ENCODE measurements around the gene SRSF4.

The SRSF4 gene

GRCh38 chr1:29171089-29171488, 10.6 kb downstream of the SRSF4 start:
- no peak overlapping the region for H3K4me3 ChIP-seq (replicated peaks; ENCODE audit: low read depth, low read length)
- peaks cover 6% of the 10 kb centered on the region; the same call in 1 of the 2 replicates for H3K36me3 ChIP-seq (ENCODE audit: control insufficient read depth, insufficient read depth, low read length)
- no peaks in the 10 kb centered on the region for H3K27me3 ChIP-seq (replicated peaks; ENCODE audit: control insufficient read depth, insufficient read depth, low read length)
- DNase-seq (ENCODE audit: extremely low read depth, insufficient read length), result no peak
- TF ChIP-seq CTCF (IDR thresholded peaks at IDR 0.05; ENCODE audit: insufficient read depth, low read length, poor library complexity, severe bottlenecking), result no peak

DNA sequence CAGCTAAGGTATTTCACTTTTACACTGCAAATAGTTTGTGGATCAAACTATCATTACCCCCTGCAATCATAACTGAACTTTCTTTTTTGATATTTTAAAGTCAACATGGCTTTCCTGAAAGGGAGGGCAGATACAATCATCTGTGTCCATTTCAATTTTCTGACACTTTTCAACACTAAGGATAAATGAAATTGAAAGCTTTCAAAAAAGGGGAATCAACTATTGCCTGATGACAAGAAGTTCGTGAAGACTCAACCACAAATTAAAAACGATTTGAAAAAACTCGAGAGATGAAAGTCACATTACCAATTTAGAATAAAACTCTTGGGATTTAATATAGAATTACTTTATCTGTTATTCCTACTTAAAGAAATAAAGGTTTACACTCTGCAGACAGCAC, 11.7 kb downstream of the SRSF4 start:
- TF ChIP-seq CTCF (IDR thresholded peaks at IDR 0.05; ENCODE audit: insufficient read depth, low read length, poor library complexity, severe bottlenecking), result no peak
- no peaks in the 10 kb centered on the region for H3K27me3 ChIP-seq (replicated peaks; ENCODE audit: control insufficient read depth, insufficient read depth, low read length)
- peaks cover 11% of the 10 kb centered on the region for H3K36me3 ChIP-seq (ENCODE audit: control insufficient read depth, insufficient read depth, low read length)
- no peak for DNase-seq (ENCODE audit: extremely low read depth, insufficient read length)
- H3K4me3 ChIP-seq (replicated peaks; ENCODE audit: low read depth, low read length), result no peak overlapping the region

DNA sequence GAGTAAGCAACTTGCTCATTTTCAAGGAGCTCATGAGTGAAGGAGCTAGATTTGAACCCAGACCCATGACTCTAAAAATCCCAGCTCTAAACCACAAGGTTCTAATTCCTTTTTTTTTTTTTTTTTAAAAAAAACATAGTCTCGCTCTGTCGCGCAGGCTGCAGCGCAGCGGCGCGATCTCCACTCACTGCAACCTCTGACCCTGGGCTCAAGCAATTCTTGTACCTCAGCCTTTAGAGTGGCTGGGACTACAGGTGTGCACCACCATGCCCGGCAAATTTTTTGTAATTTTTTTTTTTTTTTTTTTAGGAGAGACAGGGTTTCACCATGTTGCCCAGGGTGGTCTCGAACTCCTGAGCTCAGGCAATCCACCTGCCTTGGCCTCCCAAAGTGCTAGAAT, 13.8 kb downstream of the SRSF4 start:
- TF ChIP-seq CTCF (IDR thresholded peaks at IDR 0.05; ENCODE audit: insufficient read depth, low read length, poor library complexity, severe bottlenecking), result no peak
- H3K36me3 ChIP-seq (ENCODE audit: control insufficient read depth, insufficient read depth, low read length), result peaks cover 11% of the 10 kb centered on the region
- H3K27me3 ChIP-seq (replicated peaks; ENCODE audit: control insufficient read depth, insufficient read depth, low read length), result no peaks in the 10 kb centered on the region
- H3K4me3 ChIP-seq (replicated peaks; ENCODE audit: low read depth, low read length), result no peak overlapping the region
- DNase-seq (ENCODE audit: extremely low read depth, insufficient read length), result no peak

GRCh38 chr1:29166291-29166878, 15.3 kb downstream of the SRSF4 start:
- no peak for DNase-seq (ENCODE audit: extremely low read depth, insufficient read length)
- Histone ChIP-seq H3K36me3 (ENCODE audit: control insufficient read depth, insufficient read depth, low read length) (peaks cover 9% of the 10 kb centered on the region), H3K27me3 (replicated peaks; ENCODE audit: control insufficient read depth, insufficient read depth, low read length) (no peaks in the 10 kb centered on the region), H3K4me3 (replicated peaks; ENCODE audit: low read depth, low read length) (no peak overlapping the region)
- TF ChIP-seq CTCF (IDR thresholded peaks at IDR 0.05; ENCODE audit: insufficient read depth, low read length, poor library complexity, severe bottlenecking), result no peak

GRCh38 chr1:29164588-29164987, 17.1 kb downstream of the SRSF4 start:
- H3K36me3 ChIP-seq (ENCODE audit: control insufficient read depth, insufficient read depth, low read length), result peaks cover 12% of the 10 kb centered on the region
- no peaks in the 10 kb centered on the region for H3K27me3 ChIP-seq (replicated peaks; ENCODE audit: control insufficient read depth, insufficient read depth, low read length)
- no peak for DNase-seq (ENCODE audit: extremely low read depth, insufficient read length)
- no peak for TF ChIP-seq CTCF (IDR thresholded peaks at IDR 0.05; ENCODE audit: insufficient read depth, low read length, poor library complexity, severe bottlenecking)
- H3K4me3 ChIP-seq (replicated peaks; ENCODE audit: low read depth, low read length), result no peak overlapping the region

Data from GM06990 (cell line).